T-cell (primary cell): ENCODE measurements around the gene SERPINA12. TPM values are rescaled to one million over a fixed set of nuclear protein-coding genes. Genes with fewer than 3 reads are reported as not detected.

ENCODE experiments used
- ATAC-seq, 4 experiments: fragments of 200-7000 bp in 3 of 4; fragments of 150-1000 bp in 1 of 4; cut with Tn5 transposase; replicated peaks in 1 of 4; 1 replicate in 3 of 4; 2 replicates in 1 of 4; pipeline ENCODE4 v1.10.0; 2021; ENCODE audit warnings: moderate library complexity in 3 of 4, mild to moderate bottlenecking in 2 of 4, moderate number of reproducible peaks in 1 of 4
- CTCF ChIA-PET, 2 donors: fragments of 300-600 bp; sonication (Branson Sonifier 250); formaldehyde crosslinking; loops; one replicate each; lab custom pipeline; 2022; ENCODE audit warnings: antibody characterized with exemption in 2 of 2; lab: Charles Lee
- POLR2A ChIA-PET, 2 donors: fragments of 300-600 bp; sonication (Branson Sonifier 250); formaldehyde crosslinking; loops; one replicate each; lab custom pipeline; 2022; ENCODE audit warnings: antibody characterized with exemption in 2 of 2; lab: Charles Lee
- DNase-seq, 35 experiments: peaks; one replicate each; pipeline versions ENCODE4 v3.0.0 to v3.0.0-alpha.2; 2013 to 2023
- H3K27ac ChIP-seq: one replicate; pipeline ENCODE4 v1.5.1; 2013; ENCODE audit warnings: low read length
- H3K27me3 ChIP-seq, 2 experiments: replicated peaks in 1 of 2; 1 replicate in 1 of 2; 2 replicates in 1 of 2; pipeline versions ENCODE4 v1.6.1 to v1.7.0; 2013; ENCODE audit warnings: low read length in 1 of 2, mixed read lengths in 1 of 2; ENCODE audit not compliant: control insufficient read depth in 2 of 2, insufficient read depth in 2 of 2; ENCODE audit errors: extremely low read depth in 1 of 2
- H3K36me3 ChIP-seq, 2 donors: 1 replicate in 1 of 2; 2 replicates in 1 of 2; pipeline versions ENCODE4 v1.6.1 to v1.7.0; 2013; ENCODE audit warnings: low read length in 1 of 2; ENCODE audit not compliant: control insufficient read depth in 2 of 2, insufficient read depth in 1 of 2; ENCODE audit errors: extremely low read depth in 1 of 2
- H3K4me1 ChIP-seq, 2 experiments: 1 replicate in 1 of 2; 2 replicates in 1 of 2; pipeline versions ENCODE4 v1.6.1 to v1.7.0; 2013; ENCODE audit warnings: low read length in 2 of 2, mixed read lengths in 1 of 2; ENCODE audit not compliant: insufficient read depth in 2 of 2, control insufficient read depth in 1 of 2; ENCODE audit errors: extremely low read depth in 1 of 2
- H3K4me3 ChIP-seq, 2 donors: 1 replicate in 1 of 2; 2 replicates in 1 of 2; pipeline versions ENCODE4 v1.5.1 to v1.7.0; 2013; ENCODE audit warnings: mild to moderate bottlenecking in 2 of 2, low read length in 1 of 2, moderate library complexity in 1 of 2; ENCODE audit not compliant: control insufficient read depth in 1 of 2; ENCODE audit errors: extremely low read depth in 1 of 2
- H3K9me3 ChIP-seq: 2 replicates; pipeline ENCODE4 v1.7.0; 2013
- H3K27ac Mint-ChIP-seq, 2 donors: one replicate each; pipeline ENCODE4 v1.8.0; 2020 to 2021; ENCODE audit warnings: mild to moderate bottlenecking in 2 of 2, mixed read lengths in 2 of 2
- H3K27me3 Mint-ChIP-seq, 2 donors: one replicate each; pipeline ENCODE4 v1.8.0; 2021 to 2022; ENCODE audit warnings: mixed read lengths in 2 of 2
- H3K36me3 Mint-ChIP-seq: one replicate; pipeline ENCODE4 v1.8.0; 2021; ENCODE audit warnings: mixed read lengths
- H3K4me1 Mint-ChIP-seq, 3 donors: one replicate each; pipeline ENCODE4 v1.8.0; 2020 to 2022; ENCODE audit warnings: mixed read lengths in 3 of 3, mild to moderate bottlenecking in 1 of 3
- H3K4me3 Mint-ChIP-seq, 3 donors: one replicate each; pipeline ENCODE4 v1.8.0; 2020 to 2022; ENCODE audit warnings: mild to moderate bottlenecking in 3 of 3, mixed read lengths in 3 of 3, moderate library complexity in 3 of 3
- H3K9me3 Mint-ChIP-seq, 3 donors: one replicate each; pipeline ENCODE4 v1.8.0; 2020 to 2022; ENCODE audit warnings: mixed read lengths in 3 of 3
- WGBS: methylation state at CpG from one replicate; pipeline ENCODE4 v1.1.5; 2013; ENCODE audit warnings: missing lambda C conversion rate; ENCODE audit not compliant: insufficient coverage; 5-methylcytosine and 5-hydroxymethylcytosine counted together
- total RNA-seq, 35 experiments: library from RNA in 6 of 35; stranded (reverse) in 6 of 35; fragments of 120-200 nt in 1 of 35; gene quantifications; one replicate each; pipeline versions ENCODE4 v1.2.1 to v1.2.4 and lab custom pipeline; 2013 to 2026

Gene SERPINA12
- total RNA-seq, 5 donors from 2014 or later (not counting 1 experiment from before 2014, with no cell fraction given): not detected

- peaks cover 0 to 3% (median 3%) of the 10 kb centered on the region in 3 donors for H3K9me3 Mint-ChIP-seq
- H3K4me1 ChIP-seq: no peaks in the 10 kb centered on the region
- POLR2A ChIA-PET: no interaction called here
Observed at GRCh38 chr14:94538070-94538740, 28.9 kb upstream of the SERPINA12 start.

GRCh38 chr14:94536836-94537235, 27.6 kb upstream of the SERPINA12 start:
- ChIA-PET POLR2A (no interaction called here), CTCF (no interaction called here)
- Histone ChIP-seq H3K4me1 (no peaks in the 10 kb centered on the region), H3K36me3 (no peaks in the 10 kb centered on the region), H3K27ac (no peak overlapping the region), H3K27me3 (peaks cover 0 to 25% of the 10 kb centered on the region in 2 experiments), H3K9me3 (no peaks in the 10 kb centered on the region), H3K4me3 (no peak overlapping the region)
- no peak for DNase-seq
- no peak overlapping the region for H3K27ac Mint-ChIP-seq
- no peak overlapping the region for H3K4me3 Mint-ChIP-seq
- 75% methylated on average over 1 of the region's 2 CpGs for WGBS
- no peaks in the 10 kb centered on the region for H3K36me3 Mint-ChIP-seq
- no peaks in the 10 kb centered on the region for H3K4me1 Mint-ChIP-seq
- H3K27me3 Mint-ChIP-seq: peaks cover 5 to 27% of the 10 kb centered on the region in 2 donors
- no peak for ATAC-seq
- peaks cover 0 to 4% (median 3%) of the 10 kb centered on the region in 3 donors for H3K9me3 Mint-ChIP-seq

More at GRCh38 chr14:94538070-94538740, 28.9 kb upstream of the SERPINA12 start:
- WGBS: 89% methylated on average over 2 of the region's 6 CpGs
- ATAC-seq (no peak), DNase-seq (no peak)
- Mint-ChIP-seq H3K4me3 (no peak overlapping the region), H3K36me3 (no peaks in the 10 kb centered on the region), H3K4me1 (no peaks in the 10 kb centered on the region), H3K27ac (no peak overlapping the region), H3K27me3 (peaks cover 5 to 27% of the 10 kb centered on the region in 2 donors)
- H3K36me3 ChIP-seq: no peaks in the 10 kb centered on the region
- no peak overlapping the region for H3K27ac ChIP-seq
- H3K27me3 ChIP-seq: peaks cover 0 to 32% of the 10 kb centered on the region in 2 experiments
- no peak overlapping the region for H3K4me3 ChIP-seq
- CTCF ChIA-PET: no interaction called here
- H3K9me3 ChIP-seq: no peaks in the 10 kb centered on the region

- H3K4me1 ChIP-seq: no peaks in the 10 kb centered on the region
- H3K4me3 Mint-ChIP-seq: no peak overlapping the region
- H3K9me3 Mint-ChIP-seq: peaks cover 0 to 4% (median 3%) of the 10 kb centered on the region in 3 donors
- no peaks in the 10 kb centered on the region for H3K36me3 Mint-ChIP-seq
- H3K4me3 ChIP-seq: no peak overlapping the region
- H3K36me3 ChIP-seq: no peaks in the 10 kb centered on the region
- DNase-seq (no peak), ATAC-seq (no peak)
- no peak overlapping the region for H3K27ac ChIP-seq
- CTCF ChIA-PET: no interaction called here
- H3K4me1 Mint-ChIP-seq: no peaks in the 10 kb centered on the region
- POLR2A ChIA-PET: no interaction called here
- H3K9me3 ChIP-seq: no peaks in the 10 kb centered on the region
- H3K27me3 ChIP-seq: peaks cover 0 to 21% of the 10 kb centered on the region in 2 experiments
- 60% methylated on average over 1 of the region's 3 CpGs for WGBS
- peaks cover 5 to 22% of the 10 kb centered on the region in 2 donors for H3K27me3 Mint-ChIP-seq
- H3K27ac Mint-ChIP-seq: no peak overlapping the region
Observed at GRCh38 chr14:94535506-94535905, 26.2 kb upstream of the SERPINA12 start.

GRCh38 chr14:94532447-94532846, 23.2 kb upstream of the SERPINA12 start:
- Mint-ChIP-seq H3K9me3 (peaks cover 0 to 4% (median 0%) of the 10 kb centered on the region in 3 donors), H3K36me3 (no peaks in the 10 kb centered on the region), H3K4me1 (no peaks in the 10 kb centered on the region), H3K27ac (no peak overlapping the region), H3K27me3 (peaks cover 3 to 4% of the 10 kb centered on the region in 2 donors), H3K4me3 (no peak overlapping the region)
- no peaks in the 10 kb centered on the region for H3K36me3 ChIP-seq
- no peak for ATAC-seq
- WGBS: no CpG with 5 or more reads among the region's 2 CpGs
- POLR2A ChIA-PET: no interaction called here
- H3K27me3 ChIP-seq: peaks cover 0 to 9% of the 10 kb centered on the region in 2 experiments
- no peak for DNase-seq
- H3K27ac ChIP-seq: no peak overlapping the region
- CTCF ChIA-PET: no interaction called here
- no peak overlapping the region for H3K4me3 ChIP-seq
- H3K4me1 ChIP-seq: no peaks in the 10 kb centered on the region
- H3K9me3 ChIP-seq: no peaks in the 10 kb centered on the region

- Mint-ChIP-seq H3K9me3 (peaks cover 0 to 4% (median 0%) of the 10 kb centered on the region in 3 donors), H3K27me3 (peaks cover 4 to 7% of the 10 kb centered on the region in 2 donors), H3K27ac (no peak overlapping the region), H3K4me1 (no peaks in the 10 kb centered on the region), H3K4me3 (no peak overlapping the region), H3K36me3 (no peaks in the 10 kb centered on the region)
- Histone ChIP-seq H3K27me3 (peaks cover 0 to 9% of the 10 kb centered on the region in 2 experiments), H3K4me3 (no peak overlapping the region), H3K4me1 (no peaks in the 10 kb centered on the region), H3K27ac (no peak overlapping the region), H3K9me3 (no peaks in the 10 kb centered on the region), H3K36me3 (no peaks in the 10 kb centered on the region)
- ChIA-PET CTCF (no interaction called here), POLR2A (no interaction called here)
- ATAC-seq: no peak
- DNase-seq: no peak
Observed at GRCh38 chr14:94531187-94531586, 21.9 kb upstream of the SERPINA12 start.

- no peaks in the 10 kb centered on the region for H3K36me3 Mint-ChIP-seq
- ChIA-PET POLR2A (no interaction called here), CTCF (no interaction called here)
- ATAC-seq: no peak
- WGBS: 67% methylated on average over 1 of the region's 3 CpGs
- H3K9me3 Mint-ChIP-seq: peaks cover 0 to 8% (median under 1%) of the 10 kb centered on the region in 3 donors
- no peak overlapping the region for H3K4me3 Mint-ChIP-seq
- Histone ChIP-seq H3K4me3 (no peak overlapping the region), H3K36me3 (no peaks in the 10 kb centered on the region), H3K27me3 (peaks cover 0 to 16% of the 10 kb centered on the region in 2 experiments), H3K27ac (no peak overlapping the region), H3K9me3 (no peaks in the 10 kb centered on the region), H3K4me1 (no peaks in the 10 kb centered on the region)
- peaks cover 21 to 35% of the 10 kb centered on the region in 2 donors for H3K27me3 Mint-ChIP-seq
- no peak overlapping the region for H3K27ac Mint-ChIP-seq
- no peaks in the 10 kb centered on the region for H3K4me1 Mint-ChIP-seq
- no peak for DNase-seq
Observed at GRCh38 chr14:94524093-94524492, 14.8 kb upstream of the SERPINA12 start.
